MM.1S (cell line): Measurements from ENCODE around the gene MBTPS1.

Experiments used
- EZH2 ChIP-seq: fragments of 300-600 bp; sonication (generic); optimal IDR thresholded peaks from 2 replicates; pipeline ENCODE3; 2017; ENCODE audit warnings: low read depth, mild to moderate bottlenecking, antibody characterized with exemption, low read length, mixed read lengths
- EZH2phosphoT487 ChIP-seq: fragments of 300-600 bp; sonication (generic); IDR thresholded peaks from 2 replicates; pipeline ENCODE4 v1.6.1; 2018; ENCODE audit warnings: antibody characterized with exemption, low read length
- TF ChIP-seq, protein P1 (sequence below): fragments of 300-600 bp; sonication (generic); IDR thresholded peaks from 2 replicates; pipeline ENCODE4 v1.5.1; 2016; ENCODE audit warnings: antibody characterized with exemption, low read length, mixed read lengths

- TF ChIP-seq EZH2 (no peak), EZH2phosphoT487 (no peak)
- TF ChIP-seq, protein P1, sequence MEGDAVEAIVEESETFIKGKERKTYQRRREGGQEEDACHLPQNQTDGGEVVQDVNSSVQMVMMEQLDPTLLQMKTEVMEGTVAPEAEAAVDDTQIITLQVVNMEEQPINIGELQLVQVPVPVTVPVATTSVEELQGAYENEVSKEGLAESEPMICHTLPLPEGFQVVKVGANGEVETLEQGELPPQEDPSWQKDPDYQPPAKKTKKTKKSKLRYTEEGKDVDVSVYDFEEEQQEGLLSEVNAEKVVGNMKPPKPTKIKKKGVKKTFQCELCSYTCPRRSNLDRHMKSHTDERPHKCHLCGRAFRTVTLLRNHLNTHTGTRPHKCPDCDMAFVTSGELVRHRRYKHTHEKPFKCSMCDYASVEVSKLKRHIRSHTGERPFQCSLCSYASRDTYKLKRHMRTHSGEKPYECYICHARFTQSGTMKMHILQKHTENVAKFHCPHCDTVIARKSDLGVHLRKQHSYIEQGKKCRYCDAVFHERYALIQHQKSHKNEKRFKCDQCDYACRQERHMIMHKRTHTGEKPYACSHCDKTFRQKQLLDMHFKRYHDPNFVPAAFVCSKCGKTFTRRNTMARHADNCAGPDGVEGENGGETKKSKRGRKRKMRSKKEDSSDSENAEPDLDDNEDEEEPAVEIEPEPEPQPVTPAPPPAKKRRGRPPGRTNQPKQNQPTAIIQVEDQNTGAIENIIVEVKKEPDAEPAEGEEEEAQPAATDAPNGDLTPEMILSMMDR: no peak
These were observed 52.8 kb downstream of the MBTPS1 start for GRCh38 chr16:84063980-84064379.
